Hematopoietic multipotent progenitor cell treated with erythropoietin and hydrocortisone succinate and interleukin-3 and kit ligand, for 6 days (in vitro differentiated cells): ENCODE results near the gene GNB2.

Experiments used
- DNase-seq: peaks from one replicate; pipeline ENCODE4 v3.0.0-alpha.2; 2015

The GNB2 gene

GRCh38 chr7:100673302-100673941 is at the start of gene GNB2:
TSS of gene GNB2 (plus strand) at chr7:100673740. CDS start at chr7:100676266, 2,526 bp downstream.
- peak; percentile 98 for DNase-seq

DNA sequence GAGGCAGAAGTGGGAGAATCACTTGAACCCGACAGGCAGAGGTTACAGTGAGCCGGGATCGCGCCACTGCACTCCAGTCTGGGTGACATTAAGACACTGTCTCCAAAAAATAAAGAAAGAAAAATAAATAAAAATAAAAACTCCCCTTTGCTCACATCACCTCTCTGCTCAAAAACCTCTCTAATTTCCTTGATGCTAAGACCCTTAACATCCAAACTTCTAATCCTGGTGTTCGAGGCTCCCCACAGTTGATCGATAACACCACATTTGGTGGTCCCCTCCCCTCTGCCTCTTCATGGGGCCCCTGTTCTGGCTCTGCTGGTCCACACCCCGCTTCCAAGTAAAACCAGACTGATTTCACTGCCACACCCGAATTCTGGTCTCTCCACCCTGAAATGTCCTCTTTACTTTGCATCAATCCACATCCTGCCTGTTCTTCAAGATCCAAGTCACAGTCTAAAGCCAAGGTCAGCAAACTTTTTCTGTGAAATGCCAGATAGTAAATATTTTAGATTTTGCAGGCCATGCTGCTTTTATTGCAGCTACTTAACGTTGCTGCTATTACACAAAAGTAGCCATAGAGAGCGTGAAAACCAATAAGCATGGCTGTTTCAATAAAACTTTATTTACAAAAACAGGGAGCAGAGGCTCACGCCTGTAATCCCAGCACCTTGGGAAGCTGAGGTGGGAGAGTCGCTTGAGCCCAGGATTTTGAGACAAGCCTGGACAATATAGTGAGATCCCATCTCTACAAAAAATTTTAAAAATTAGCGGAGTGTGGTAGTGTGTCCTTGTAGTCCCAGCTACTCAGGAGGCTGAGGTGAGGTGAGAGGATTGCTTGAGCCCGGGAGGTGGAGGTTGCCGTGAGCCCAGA is 49.4 kb upstream of the GNB2 start:
- peak; percentile 93 for DNase-seq

DNA sequence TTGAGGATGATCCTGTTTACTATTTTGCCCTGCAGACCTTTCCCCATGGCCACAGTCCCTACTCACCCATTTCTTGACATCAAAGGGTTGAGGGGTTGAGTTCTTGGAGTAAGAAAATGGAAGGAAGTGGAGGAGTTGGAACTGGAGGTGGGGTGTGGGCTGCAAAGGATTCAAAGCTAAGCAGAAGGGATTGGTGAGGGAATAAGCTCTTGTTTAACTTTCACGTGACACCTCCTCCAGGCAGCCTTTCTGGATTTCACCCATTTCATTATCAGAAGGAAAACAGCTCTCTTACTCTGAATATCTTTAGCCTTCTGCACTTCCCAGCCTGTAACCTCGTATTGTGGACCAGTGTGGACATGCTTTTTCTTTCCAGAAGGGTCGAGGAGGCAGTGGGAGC is 47.5 kb upstream of the GNB2 start:
- DNase-seq, result peak; percentile 23

GRCh38 chr7:100626530-100627237 is 46.9 kb upstream of the GNB2 start:
- peak; percentile 93 for DNase-seq

DNA sequence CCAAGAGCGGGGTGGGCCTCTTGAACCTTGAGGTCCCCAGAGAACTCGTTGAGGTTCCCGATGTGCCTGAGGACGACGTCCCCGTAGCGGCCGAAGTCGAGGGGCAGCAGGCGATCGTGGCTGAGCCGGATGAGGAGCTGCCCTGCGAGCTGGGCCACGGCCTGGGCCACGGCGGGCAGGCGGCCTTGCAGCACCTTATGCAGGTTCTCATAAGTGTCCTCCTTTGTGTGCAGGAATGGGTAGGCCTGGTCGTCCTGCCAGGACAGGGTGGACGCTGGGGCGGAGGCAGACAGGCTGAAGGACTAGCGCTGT is 46.3 kb upstream of the GNB2 start:
- peak; percentile 10 for DNase-seq

DNA sequence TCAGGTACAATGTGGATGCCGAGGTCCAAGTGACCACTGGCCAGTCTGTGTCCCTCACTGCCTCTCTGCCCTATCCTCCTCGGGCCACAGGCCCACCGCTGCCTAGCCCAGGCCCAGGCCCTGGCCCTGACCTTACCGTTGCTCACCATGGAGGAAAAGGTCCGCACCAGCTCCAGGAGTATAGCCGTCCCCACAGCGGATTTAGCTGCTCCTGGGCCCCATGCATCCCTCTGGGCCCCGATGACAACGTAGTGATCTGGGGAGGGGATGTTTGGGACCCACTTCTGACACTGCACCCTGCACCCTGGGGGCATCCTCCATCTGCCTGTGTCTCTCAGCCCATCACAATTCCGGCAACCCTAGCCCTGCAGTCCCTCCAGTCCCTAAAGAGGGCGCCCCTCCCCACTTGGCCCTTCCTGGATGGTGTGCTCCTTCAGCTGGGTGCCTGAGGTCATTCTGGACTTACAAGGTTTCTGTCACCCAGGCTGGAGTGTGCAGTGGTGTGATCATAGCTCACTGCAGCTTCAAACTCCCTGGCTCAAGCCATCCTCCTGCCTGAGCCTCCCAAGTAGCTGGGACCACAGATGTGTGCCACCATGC is 44.3 kb upstream of the GNB2 start:
- DNase-seq, result peak; percentile 82

GRCh38 chr7:100630066-100630465 is 43.5 kb upstream of the GNB2 start:
- DNase-seq, result no peak

DNA sequence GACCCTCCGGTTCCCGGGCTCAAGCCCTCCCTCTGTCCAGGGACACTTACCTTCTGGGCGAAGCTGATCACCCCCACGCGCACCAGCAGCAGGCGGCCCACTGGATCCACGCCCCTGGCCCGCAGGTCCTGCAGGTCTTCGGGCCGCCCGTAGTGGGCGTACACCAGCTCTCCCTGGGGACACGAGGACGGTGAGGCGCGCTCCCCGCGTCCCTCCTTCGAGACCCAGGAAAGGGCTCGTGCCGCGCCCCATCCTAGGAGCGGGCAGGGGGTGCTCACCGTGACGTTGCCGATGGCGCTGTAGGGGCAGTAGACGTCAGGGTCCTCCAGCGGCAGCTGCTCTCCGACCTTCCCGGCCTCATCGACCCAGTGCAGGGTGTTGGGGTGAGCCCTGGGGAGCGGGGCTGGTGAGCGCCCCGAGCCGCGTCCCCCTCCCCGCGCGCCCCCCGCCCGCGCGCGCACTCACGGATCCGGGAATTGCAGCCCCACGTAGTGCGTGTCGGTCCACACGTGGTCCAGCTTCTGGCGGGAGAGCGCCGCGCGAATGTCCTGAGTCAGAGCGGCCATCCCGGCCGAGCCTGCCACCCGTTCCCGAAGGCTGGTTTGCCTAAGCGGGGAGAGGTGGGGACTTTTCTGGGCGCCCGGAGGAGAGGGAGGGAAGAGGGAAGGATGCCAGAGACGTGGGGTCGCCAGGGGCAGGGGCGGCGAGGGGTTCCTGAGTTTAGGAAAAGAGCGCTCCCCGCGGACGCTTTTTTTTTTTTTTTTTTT is 40.4 kb upstream of the GNB2 start:
- peak; percentile 80 for DNase-seq

DNA sequence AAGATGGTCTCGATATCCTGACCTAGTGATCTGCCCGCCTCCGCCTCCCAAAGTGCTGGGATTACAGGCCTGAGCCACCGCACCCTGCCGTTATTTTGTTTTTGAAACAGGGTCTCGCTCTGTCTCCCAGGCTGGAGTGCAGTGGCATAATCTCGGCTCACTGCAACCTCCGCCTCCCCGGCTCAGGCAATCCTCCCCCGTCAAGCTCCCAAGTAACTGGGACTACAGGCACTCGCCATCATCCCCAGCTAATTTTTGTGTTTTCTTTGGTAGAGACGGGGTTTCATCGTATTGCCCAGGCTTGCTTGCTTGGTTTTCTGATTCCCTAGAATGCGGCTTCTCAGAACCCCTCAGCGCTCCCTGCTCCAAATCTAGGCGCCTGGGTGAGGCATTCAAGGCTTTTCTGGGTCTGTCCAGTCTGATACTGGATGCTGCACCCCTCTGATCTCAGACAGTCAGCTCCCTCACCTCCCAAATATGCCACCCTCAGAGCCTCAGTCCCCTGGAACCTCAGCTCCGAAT is 33.5 kb upstream of the GNB2 start:
- peak; percentile 50 for DNase-seq

GRCh38 chr7:100640517-100641440 is 32.8 kb upstream of the GNB2 start:
- peak; percentile 92 for DNase-seq

DNA sequence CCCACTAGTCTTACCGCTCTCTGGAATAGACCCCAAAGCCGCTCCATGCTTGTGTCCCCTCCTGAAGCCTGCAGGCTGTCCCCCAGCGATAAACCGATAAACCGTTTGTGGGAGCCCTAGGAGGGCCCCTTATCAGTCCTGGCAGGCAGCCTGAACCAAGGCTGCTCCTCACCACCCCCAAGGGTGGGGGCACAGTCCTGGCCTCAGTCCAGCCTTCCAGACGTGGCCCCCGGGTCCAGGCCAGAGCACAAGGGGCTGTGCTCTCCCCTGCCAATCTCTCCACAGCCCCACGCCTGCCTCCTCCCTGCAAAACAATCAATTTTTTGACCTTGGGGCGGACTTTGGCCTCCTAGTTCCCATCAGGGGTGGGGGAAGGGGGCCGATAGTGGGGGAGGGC is 32.1 kb upstream of the GNB2 start, which contains the start of gene TFR2:
Gene TFR2 (minus strand): TSS at position 90 of the 397 bp plus-strand sequence. CDS start 43 bp downstream, at position 47.
- DNase-seq, result peak; percentile 99

DNA sequence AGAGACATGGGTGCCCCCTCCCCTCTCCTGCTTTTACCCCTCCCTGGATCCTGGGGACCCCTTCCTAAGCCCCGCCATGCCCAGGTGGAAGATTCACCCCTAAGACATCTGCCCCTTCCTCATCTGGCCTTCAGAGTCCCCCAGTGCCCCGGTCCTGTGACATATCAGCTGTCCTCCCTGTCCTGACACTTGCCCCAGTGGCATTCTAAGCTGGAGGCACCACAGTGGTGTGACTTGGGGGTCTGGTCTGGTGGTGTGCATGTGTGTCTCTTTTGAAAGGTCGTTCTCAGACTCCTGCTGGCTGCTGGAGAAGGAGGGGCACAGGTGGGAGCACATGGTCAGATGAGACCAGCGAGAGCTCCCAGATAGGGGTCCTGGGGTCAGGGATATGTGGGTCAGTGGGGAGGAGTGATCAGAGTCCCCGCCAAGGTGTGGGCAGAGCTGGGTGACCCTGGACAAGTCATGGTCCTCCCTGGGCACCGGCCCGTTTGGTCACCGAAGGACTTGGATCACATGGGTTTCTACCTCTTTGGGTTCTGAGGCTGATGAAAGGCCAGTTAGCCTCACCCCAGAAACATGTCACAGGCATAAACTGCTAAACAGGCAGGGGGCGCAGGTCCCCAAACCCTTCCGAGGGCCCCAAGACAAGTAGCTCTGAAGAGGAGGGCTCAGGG is 31.5 kb upstream of the GNB2 start:
- DNase-seq, result peak; percentile 65

DNA sequence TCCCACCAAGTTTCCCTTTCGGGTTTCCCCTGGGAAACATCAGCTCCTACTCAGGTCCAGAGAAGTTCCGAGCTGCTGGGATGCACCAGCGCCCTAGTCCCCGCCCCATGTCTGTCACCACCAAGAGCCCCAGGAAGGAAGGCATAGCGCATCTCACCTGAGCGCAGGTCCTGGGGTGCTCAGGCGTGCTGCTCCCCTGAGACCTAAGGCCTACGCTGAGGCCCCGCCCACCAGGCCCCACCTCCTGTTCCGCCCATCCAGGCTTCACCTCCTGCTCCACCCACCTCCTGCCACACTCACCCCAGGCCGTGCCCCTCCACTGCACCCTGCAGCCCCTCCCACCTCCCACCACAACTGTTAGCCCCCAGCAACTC is 31.0 kb upstream of the GNB2 start:
- DNase-seq, result peak; percentile 94

- DNase-seq, result no peak
Observed at GRCh38 chr7:100649826-100650565, 23.5 kb upstream of the GNB2 start.

- no peak for DNase-seq
Observed at GRCh38 chr7:100654908-100655831, 18.4 kb upstream of the GNB2 start.

- peak; percentile 86 for DNase-seq
Observed at GRCh38 chr7:100655908-100656674, 17.4 kb upstream of the GNB2 start, which contains the start of gene ACTL6B. TSS of gene ACTL6B (minus strand) at chr7:100656448. CDS start at chr7:100656354, 94 bp downstream.

DNA sequence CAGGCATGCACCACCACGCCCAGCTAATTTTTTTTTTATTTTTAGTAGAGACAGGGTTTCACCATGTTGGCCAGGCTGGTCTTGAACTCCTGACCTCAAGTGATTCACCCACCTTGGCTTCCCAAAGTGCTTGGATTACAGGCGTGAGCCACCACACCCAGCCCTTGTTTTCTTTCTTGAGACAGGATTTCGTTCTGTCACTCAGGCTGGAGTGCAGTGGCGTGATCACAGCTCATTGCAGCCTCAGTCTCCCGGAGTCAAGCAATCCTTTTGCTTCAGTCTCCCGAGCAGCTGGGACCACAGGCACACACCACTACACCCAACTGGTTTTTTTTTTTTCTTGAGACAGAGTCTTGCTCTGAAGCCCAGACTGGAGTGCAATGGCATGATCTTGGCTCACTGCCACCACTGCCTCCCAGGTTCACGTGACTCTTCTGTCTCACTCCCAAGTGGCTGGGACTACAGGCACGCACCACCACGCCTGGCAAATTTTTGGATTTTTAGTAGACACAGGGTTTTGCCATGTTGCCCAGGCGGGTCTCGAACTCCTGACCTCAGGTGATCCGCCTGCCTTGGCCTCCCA is 11.3 kb upstream of the GNB2 start:
- DNase-seq, result peak; percentile 58
